ENCODE results near the gene GABARAPL1.
A peak's percentile ranks its signal among the peaks of the same experiment; 100 is the strongest.
"Not testable (repeated sequence)": the region's sequence is repeated elsewhere in the genome, so short reads cannot be mapped to it uniquely, and the experiment has no call there.

The GABARAPL1 gene

DNA sequence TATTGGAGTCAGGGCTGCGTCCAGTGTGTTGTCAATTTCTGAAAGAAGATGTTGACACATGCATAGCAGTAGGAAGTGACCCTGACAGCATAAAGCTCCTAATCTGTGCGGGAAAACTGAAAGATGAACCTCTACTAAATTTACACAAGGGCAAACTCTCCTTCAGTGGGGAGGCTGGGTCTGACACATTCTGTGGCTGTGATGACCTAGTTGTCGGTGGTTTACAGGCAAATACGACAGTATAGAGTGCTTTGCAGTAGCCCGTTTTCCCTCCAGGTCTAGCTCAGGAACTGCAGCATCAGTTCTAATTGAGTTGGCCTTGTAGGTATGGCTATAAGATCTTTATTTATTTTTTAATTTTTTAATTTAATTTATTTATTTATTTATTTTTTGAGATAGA lies 14.8 kb upstream of the GABARAPL1 start:
- DNase-seq (ENCODE audit: low read depth in 2 of 2, low spot score in 1 of 2): no peak

DNA sequence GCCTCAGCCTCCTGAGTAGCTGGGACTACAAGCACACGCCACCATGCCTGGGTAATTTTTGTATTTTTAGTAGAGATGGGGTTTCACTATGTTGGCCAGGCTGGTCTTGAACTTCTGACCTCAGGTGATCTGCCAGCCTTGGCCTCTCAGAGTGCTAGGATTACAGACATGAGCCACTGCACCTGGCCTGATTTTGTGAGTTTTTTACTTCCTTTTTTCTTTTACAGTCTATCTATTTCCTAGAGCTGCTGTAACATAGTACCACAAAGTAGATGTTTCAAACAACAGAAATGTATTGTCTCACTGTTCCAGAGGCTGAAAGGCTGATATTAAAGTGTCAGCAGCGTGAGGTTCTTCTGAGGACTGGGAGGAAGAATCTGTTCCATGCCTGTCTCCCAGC lies 8.2 kb upstream of the GABARAPL1 start:
- not testable (repeated sequence) for DNase-seq (ENCODE audit: low read depth in 2 of 2, low spot score in 1 of 2)

DNA sequence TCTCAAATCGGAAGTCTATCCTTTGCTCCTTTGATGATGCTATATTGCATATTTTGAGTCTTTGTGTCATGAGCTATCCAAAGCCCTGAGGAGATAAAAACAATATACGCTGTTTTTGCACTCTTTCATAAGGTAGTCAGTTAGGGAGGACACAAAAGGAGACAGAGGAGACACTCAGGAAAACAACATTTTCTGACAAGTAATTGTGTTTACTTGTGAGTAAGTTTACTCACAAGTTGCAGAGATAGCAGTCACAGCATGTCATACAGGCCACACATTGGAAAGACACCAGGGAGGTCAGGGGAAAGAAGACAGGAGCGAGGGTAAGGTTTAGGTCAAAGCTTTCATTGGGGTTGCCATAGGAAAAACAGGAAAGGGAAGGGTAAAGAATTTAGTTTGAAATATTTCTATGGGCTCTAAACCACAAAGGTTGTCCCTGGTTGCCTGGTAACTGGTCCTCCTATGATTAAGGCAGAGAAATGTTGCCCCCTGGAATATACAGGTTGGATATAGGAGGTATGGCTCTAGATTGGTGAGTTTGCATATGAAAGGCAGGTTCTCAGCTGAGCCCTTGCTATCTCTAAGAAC lies 7.4 kb upstream of the GABARAPL1 start:
- no peak for DNase-seq (ENCODE audit: low read depth in 2 of 2, low spot score in 1 of 2)

DNA sequence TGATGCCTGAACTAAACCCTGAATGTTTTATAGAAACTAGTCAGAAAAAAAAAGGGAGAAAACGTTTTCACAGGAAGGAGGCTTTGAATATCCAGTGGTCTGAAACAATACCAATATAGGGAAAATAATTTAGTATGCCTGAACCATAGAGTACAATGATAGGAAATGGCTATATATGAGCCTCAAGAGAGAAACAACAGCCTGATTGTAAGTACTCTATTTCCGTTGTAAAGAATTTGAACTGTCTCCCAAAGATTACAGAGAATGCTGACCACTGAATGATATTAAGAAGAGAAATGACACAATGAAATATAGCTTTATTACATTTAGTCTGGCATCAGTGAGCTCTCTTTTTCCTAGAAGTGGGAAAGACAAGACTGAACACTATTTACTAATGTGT lies 5.5 kb upstream of the GABARAPL1 start:
- no peak for DNase-seq (ENCODE audit: low read depth in 2 of 2, low spot score in 1 of 2)

DNA sequence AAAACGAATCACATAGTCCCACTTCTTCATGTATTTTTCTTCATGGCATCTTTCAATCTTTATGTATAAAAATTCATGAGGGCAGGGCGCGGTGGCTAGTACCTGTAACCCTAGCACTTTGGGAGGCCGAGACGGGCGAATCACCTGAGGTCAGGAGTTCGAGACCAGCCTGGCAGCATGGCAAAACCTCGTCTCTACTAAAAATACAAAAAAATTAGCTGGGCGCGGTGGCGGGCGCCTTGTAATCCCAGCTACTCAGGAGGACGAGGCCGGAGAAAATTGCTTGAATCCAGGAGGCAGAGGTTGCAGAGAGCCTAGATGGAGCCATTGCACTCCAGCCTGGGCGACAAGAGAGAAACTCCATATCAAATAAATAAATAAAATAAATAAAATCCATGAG lies 2.5 kb upstream of the GABARAPL1 start:
- DNase-seq (ENCODE audit: low read depth in 2 of 2, low spot score in 1 of 2): no peak

DNA sequence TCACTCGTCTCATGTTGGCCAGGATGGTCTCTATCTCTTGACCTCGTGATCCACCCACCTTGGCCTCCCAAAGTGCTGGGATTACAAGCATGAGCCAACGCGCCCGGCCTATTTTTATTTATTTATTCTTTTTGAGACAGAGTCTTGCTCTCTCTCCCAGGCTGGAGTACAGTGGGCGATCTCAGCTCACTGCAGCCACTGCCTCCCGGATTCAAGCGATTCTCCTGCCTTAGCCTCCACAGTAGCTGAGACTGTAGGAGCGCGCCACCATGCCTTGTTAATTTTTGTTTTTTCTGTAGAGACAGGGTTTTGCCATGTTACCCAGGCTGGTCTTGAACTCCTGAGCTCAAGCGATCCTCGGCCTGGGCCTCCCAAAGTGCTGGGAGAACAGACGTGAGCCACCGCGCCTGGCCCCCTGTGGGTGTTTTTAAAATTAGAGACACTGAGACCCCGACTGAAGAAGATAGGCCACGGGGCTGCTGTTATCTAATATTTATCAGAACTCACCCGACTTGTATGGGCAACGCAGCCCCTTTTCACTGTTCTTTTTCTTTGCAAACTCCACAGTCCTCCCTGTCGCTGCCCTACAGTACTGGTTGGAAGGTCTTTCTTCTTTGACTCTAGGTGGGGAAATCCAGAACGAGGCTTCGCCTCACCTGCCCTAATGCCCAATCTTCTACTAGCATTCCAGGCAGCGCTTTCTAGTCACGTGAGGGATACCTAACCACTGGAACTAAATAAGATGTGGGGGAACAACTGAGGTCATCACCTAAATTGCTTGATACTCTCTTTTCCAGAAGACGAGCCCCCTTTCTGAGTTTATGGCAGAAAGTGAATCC lies 1.4 kb upstream of the GABARAPL1 start:
- DNase-seq (ENCODE audit: low read depth in 2 of 2, low spot score in 1 of 2): no peak

DNA sequence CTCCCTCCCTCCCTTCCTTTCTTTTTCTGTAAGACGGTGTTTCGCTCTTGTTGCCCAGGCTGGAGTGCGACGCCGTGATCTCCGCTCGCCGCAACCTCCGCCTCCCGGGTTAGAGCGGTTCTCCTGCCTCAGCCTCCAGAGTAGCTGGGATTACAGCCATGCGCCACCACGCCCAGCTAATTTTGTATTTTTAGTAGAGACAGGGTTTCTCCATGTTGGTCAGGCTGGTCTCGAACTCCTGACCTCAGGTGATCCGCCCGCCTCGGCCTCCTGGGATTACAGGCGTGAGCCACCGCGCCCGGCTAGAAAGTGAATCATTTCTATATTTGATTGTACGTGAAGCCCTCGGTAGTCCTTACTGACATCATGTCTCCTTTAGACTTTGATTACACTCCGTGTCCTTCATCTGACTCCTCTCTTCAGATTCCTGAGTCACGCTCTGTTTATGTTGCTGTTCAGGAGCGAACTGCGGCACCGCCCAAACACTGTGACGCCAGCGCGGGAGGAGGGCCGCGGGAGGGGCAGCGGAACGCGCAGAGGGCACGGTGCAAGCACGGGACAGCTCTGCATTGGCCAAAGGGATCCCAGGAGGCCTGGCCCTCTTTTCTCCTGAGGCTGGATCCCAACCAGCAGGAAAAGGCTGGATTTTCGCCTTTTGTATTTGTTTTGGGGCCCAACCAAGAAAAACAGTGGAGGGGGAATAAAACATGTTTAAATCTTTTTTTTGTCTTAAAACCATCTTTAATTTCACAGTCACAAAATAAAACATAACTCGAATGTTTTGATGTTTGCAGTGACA lies 538 bp upstream of the GABARAPL1 start:
- peak; percentile 57 to 73 for DNase-seq (ENCODE audit: low read depth in 2 of 2, low spot score in 1 of 2)

DNA sequence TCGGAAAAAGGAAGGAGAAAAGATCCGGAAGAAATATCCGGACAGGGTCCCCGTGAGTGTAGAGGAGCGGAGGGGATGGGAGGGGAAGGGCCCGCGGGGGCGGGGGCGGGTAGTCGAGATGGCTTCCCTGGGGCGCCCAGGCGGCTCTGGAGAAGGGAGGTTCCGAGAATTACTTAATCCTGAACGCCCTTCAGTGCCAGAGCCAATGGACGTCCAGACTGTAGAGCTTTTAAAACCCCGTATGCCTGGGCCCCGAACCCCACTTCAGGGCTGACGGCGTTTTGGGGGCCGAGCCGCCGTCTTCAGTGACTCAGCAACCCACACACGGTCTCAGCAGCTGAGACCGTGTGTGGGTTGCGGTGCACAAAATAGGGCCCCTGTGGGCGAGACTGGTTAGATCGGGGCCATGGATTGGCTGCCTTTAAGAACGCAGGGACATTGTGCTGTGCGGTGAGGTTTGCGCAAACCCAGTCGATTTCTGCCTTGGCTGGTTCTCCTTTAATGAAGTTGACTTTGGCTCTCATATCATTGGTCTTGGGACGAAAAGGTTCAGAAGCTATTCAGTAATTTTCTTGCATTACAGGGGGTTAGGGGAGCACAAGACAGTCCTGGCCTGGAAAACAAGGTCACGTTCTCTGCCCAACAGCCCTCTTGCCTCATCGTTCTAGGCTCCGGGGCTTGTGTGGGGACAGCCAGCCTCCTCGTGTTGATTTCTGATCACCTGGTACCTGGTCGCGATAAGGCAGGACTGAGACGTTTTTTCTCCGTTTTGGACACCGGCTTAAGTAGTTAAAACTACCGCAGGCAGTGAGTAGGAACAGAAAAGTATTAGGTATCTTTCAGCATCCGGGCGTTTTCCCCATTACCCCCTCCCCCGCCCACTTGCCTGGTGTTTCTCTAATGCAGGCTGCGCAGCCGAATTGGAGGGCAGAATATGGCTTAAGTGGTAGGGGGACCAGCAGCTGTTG lies 775 bp downstream of the GABARAPL1 start:
- peak; percentile 60 to 80 for DNase-seq (ENCODE audit: low read depth in 2 of 2, low spot score in 1 of 2)

DNA sequence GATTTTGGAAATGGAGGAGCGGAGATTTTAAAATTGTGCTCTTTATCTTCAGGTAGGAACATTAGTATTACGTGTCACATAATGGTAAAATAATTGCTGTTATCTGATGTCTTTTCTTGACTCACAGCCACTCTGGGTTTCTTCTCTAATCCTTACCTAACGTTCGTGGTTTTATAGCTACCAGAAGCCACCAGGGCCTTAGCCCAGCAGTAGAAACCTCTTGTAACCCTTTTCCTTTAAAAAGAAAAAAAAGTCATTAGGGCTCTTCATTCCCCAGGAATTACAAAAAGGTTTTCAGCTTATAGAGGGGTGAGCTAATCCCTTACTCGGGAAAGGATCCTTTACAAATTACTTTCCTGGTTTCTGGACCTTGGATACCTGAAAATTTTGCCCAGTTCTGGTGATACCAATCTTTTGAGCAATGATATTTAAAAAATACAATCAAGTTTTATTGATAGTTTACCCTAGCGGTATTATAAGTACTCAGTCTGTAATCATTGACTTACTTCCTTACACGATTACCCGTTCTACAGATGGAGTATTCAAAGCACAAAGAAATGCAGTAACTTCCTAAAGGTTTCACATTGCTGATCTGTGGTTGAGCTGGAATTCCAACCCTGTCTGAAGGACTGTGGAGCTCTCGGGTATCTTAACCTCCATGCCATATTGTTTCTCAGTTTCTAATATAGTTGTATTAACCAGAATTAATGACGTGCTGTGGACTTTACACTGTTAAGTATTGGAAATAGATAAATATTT lies 1.6 kb downstream of the GABARAPL1 start:
- DNase-seq (ENCODE audit: low read depth in 2 of 2, low spot score in 1 of 2): no peak

DNA sequence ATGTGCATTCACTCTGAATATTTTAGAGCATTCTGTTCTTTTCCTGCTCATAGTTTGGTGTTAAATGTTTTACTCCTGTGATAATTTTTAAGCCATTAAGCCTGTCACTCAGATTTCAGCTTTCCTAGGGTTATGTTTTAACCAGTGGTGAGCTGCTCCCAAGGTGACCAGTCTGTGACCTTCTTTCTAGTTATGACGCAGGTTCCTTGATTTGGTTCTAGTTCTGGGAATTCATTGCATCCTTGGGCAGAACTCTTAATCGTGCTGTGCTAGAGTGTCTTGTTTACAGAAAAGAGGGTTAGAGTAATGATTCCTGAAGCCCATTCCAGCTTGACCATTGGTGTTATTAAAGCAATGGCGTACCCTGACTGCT lies 2.2 kb downstream of the GABARAPL1 start:
- DNase-seq (ENCODE audit: low read depth in 2 of 2, low spot score in 1 of 2): no peak

DNA sequence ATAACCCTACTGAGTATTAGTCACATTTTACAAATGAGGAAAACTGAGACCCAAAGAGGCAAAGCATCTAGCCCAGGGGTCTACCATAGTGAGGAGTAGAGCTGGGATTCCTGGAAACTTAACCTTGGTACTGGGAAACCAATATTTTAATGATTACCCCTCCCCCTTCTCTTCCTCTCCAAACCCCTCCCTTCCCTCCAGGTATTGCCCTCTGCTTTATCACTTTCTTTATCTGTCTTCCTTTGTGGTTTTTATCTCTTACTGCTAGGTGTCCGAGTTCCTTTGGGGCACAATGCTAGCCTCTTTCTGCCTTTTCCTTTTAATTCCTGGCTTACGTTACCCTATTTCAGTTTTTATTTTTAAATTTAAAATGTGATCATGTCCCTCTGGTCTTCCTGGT lies 2.8 kb downstream of the GABARAPL1 start:
- DNase-seq (ENCODE audit: low read depth in 2 of 2, low spot score in 1 of 2): no peak

DNA sequence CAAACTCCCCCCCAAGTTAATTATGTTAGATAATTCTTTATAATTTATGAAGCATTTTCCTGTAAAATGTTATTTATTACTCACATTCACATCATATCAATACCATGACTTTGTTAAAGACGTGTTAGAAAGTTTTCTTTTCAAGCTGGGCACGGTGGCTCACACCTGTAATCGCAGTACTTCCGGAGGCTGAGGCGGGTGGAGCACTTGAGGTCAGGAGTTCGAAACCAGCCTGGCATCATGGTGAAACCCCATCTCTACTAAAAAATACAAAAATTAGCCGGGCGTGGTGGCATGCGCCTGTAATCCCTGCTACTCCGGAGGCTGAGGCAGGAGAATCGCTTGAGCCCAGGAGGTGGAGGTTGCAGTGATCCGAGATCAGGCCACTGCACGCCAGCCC lies 3.3 kb downstream of the GABARAPL1 start:
- not testable (repeated sequence) for DNase-seq (ENCODE audit: low read depth in 2 of 2, low spot score in 1 of 2)

DNA sequence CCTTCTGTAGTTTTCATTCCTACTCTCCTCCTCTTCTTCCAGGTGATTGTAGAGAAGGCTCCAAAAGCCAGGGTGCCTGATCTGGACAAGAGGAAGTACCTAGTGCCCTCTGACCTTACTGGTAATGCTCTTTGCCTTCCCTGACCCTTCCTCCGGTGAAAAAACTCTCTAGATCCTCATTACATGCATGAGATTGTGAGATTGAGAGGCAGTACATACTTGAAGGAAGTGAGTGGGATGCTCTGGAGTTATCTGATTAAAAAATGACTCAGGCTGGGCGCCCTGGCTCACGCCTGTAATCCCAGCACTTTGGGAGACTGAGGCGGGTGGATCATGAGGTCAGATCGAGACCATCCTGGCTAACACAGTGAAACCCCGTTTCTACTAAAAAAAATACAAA lies 5.3 kb downstream of the GABARAPL1 start:
- no peak for DNase-seq (ENCODE audit: low read depth in 2 of 2, low spot score in 1 of 2)

DNA sequence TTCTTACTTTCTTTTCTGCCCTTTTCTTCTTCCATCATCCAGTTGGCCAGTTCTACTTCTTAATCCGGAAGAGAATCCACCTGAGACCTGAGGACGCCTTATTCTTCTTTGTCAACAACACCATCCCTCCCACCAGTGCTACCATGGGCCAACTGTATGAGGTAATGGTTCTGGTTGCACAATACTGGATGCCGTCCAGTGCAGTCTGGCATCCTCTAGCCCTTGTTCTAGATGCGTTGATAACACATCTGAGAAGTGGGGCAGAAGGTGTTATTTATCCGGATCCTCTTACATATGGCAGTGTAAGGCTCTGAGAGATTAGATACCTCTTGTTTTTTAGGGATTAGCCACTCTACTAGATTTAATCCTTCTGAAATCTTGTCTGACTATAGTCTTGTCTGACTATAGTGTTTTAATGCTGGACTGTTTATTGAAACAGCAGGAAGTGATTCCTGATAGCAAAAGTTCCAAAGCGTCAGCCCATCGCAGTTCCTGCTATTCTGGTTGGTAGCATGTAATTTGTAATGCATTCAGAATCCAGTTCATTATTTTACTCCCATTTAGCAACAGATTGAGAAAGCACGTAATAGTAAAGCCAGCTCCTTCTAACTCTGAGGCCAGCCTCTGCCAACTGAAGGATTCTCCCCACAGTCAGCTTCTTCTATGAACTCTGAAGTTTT lies 7.9 kb downstream of the GABARAPL1 start:
- no peak for DNase-seq (ENCODE audit: low read depth in 2 of 2, low spot score in 1 of 2)

DNA sequence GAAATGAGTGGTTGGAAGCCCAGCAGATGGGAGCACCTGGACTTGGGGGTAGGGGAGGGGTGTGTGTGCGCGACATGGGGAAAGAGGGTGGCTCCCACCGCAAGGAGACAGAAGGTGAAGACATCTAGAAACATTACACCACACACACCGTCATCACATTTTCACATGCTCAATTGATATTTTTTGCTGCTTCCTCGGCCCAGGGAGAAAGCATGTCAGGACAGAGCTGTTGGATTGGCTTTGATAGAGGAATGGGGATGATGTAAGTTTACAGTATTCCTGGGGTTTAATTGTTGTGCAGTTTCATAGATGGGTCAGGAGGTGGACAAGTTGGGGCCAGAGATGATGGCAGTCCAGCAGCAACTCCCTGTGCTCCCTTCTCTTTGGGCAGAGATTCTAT lies 9.2 kb downstream of the GABARAPL1 start:
- DNase-seq (ENCODE audit: low read depth in 2 of 2, low spot score in 1 of 2): no peak

DNA sequence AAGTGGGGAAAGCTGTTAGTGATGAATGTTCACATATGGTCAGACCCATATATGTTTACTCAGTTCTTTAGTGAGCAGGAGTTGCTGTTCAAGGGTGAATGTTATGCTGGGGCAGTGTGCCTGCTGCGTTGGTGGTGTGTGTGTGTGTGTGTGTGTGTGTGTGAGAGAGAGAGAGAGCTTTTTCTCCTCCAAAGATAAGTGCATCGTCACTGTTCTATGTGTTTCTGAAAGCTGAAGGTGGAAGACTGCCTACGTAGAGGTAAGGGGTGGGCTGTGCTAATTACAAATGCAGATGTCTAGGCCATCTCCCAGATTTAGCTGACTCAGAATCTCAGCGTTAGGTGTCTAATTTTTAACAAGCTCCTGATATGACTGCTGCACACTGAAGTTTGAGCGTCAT lies 10.5 kb downstream of the GABARAPL1 start:
- DNase-seq (ENCODE audit: low read depth in 2 of 2, low spot score in 1 of 2): no peak

DNA sequence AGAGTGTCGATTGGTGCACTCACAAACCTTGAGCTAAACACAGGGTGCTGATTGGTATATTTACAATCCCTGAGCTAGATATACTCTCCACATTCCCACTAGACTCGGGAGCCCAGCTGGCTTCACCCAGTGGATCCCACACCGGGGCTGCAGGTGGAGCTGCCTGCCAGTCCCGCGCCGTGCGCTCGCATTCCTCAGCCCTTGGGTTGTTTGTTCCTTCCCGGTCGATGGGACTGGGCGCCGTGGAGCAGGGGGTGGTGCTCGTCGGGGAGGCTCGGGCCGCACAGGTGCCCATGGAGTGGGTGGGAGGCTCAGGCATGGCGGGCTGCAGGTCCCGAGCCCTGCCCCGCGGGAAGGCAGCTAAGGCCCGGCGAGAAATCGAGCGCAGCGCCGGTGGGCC lies 12.7 kb downstream of the GABARAPL1 start:
- DNase-seq (ENCODE audit: low read depth in 2 of 2, low spot score in 1 of 2): not testable (repeated sequence)

DNA sequence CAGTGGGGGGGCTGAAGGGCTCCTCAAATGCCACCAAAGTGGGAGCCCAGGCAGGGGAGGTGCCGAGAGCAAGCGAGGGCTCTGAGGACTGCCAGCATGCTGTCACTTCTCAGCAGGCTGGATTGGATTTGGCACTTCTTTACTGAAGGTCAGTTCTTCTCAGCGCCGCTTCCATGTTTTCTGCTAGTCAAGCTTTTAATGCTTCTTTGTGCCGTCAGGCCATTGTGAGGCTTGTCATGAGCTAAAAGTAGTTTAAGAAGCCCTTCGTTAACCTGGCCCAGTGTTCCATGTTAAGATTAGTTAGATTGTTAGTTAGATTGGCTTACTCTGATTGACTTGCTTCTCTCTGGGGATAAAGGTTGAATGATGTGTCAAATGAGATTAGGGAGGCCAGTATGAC lies 13.4 kb downstream of the GABARAPL1 start:
- no peak for DNase-seq (ENCODE audit: low read depth in 2 of 2, low spot score in 1 of 2)

DNA sequence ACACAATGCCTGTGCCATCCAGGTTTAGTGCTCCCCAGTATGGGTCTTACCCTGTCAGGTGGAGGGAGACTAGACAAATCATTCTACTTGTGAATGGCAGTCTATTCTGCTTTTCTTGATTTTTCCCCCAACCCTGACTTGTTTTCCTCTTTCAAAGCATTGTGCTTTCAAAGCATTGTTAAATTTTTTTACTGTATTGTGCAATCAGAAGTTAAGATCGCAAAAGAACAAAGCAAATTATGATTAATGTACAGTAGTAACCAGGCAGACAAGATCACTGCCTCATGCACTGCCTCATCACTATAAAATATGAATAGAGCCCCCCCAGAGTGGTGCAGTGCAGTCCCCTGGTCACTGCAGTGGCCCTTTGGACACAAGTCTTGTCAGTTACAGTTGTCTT lies 14.1 kb downstream of the GABARAPL1 start:
- DNase-seq (ENCODE audit: low read depth in 2 of 2, low spot score in 1 of 2): no peak

DNA sequence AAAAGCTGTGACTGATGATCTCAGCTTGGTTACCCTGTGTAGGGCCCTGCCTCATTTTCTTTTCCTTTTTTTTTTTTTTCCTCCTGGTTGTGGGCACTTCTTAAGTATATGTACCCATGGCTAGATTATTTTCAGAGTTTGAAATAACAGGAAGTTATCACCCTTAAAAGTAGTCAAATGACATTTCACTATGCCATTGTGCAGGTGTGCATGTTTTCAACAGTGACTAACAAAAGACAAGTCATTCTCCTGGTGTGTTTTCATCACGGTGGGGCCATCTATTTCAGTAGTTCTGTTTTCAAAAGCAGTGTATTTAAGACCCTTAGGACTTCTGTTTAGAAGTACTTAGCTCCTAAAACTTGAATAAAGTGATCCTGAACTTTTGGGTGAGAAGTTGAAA lies 15.0 kb downstream of the GABARAPL1 start:
- DNase-seq (ENCODE audit: low read depth in 2 of 2, low spot score in 1 of 2): no peak

Data from stimulated activated CD8-positive, alpha-beta memory T cell treated with anti-CD3 and anti-CD28 coated beads, Interleukin-4, amount 100 ng/mL, for 4 hours (primary cell).